NCI-H1105 (cell line): Measurements from ENCODE around the gene MRPL34.

Experiments used
- DNase-seq: peaks from one replicate; lab custom pipeline; 2025; lab: John Stamatoyannopoulos, UW

The MRPL34 gene

DNA sequence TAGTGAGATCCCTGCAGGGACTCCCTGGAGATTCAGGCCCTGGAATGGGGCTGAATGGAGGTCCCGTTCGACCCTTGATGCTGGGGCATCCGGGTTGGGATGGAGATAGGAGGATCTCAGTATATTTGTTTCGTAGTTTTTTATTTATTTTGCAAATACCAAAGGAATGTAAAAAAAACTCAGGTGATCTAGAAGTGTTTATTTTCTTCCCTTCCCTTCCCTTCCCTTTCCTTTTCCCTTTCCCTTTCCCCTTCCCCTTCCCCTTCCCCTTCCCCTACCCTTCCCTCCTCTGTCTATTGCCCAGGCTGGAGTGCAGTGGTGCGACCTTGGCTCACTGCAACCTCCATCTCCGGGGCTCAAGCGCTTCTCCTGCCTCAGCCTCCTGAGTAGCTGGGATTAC, 36.2 kb downstream of the MRPL34 start:
- DNase-seq, result no peak

- DNase-seq, result peak; percentile 36
These were observed 40.5 kb downstream of the MRPL34 start for GRCh38 chr19:17346109-17346671.

- no peak for DNase-seq
These were observed 41.7 kb downstream of the MRPL34 start for GRCh38 chr19:17347361-17347760.

GRCh38 chr19:17347877-17348276, 42.2 kb downstream of the MRPL34 start:
- no peak for DNase-seq

GRCh38 chr19:17348700-17349099, 43.0 kb downstream of the MRPL34 start:
- no peak for DNase-seq

- DNase-seq, result no peak
These were observed 46.3 kb downstream of the MRPL34 start for GRCh38 chr19:17351815-17352435.

DNA sequence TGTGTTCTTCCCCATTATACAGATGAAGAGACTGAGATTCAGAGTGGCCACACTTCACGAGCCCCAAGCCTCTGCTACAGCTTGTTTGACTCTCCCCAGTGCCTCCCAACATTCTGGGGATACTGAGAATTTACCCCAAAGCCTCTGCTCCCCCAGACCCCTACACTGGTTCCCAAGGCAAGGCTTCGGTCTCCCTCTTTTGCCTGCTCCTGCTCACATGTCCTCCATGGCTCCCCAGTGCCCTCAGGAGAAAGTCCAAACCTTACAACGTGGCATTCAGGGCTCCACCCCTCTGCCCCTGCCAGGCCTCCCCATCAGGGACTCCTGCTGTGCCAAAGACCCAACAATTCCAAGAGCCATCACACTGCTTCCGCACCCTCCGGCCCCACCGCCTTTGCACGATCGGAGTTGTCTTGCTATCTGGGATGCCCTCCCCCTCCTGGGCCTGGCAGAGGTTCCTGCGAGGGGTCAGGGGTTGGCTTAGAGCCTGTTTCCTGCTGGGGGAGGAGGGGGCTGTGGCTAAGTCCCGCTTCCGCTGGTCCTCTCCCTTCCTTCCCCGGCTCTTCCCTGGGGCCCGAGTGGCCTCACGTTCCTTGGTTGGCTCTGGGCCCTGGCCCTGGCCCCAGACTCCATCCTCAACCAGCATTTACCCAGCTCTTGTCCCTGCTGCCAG, 47.1 kb downstream of the MRPL34 start:
- DNase-seq, result no peak

GRCh38 chr19:17353386-17353785, 47.7 kb downstream of the MRPL34 start:
- DNase-seq, result no peak
